Suprapubic skin (tissue), 4 donors: Measurements from ENCODE around the gene AKAP12. TPM values are rescaled to one million over a fixed set of nuclear protein-coding genes. Genes with fewer than 3 reads are reported as not detected.

ENCODE experiments used
- DNase-seq, 2 donors: peaks; one replicate each; pipeline ENCODE4 v3.0.0-alpha.2; 2019; ENCODE audit warnings: low spot score in 2 of 2
- H3K27ac ChIP-seq: fragments of 200-600 bp; sonication (generic); one replicate; pipeline ENCODE4 v1.5.1; 2019
- H3K27me3 ChIP-seq: fragments of 200-600 bp; sonication (generic); one replicate; pipeline ENCODE4 v1.5.1; 2019
- H3K36me3 ChIP-seq: fragments of 200-600 bp; sonication (generic); one replicate; pipeline ENCODE4 v1.5.1; 2019
- H3K4me1 ChIP-seq: fragments of 200-600 bp; sonication (generic); one replicate; pipeline ENCODE4 v1.5.1; 2019
- H3K4me3 ChIP-seq: fragments of 200-600 bp; sonication (generic); one replicate; pipeline ENCODE4 v1.5.1; 2019; ENCODE audit warnings: mild to moderate bottlenecking
- H3K9me3 ChIP-seq: fragments of 200-600 bp; sonication (generic); one replicate; pipeline ENCODE4 v1.5.1; 2019
- CTCF ChIP-seq, 2 donors: fragments of 200-600 bp in 1 of 2; fragments of 450-650 bp in 1 of 2; sonication (generic) in 1 of 2; IDR thresholded peaks; one replicate each; pipeline ENCODE4 v1.5.1; 2016 to 2019; ENCODE audit warnings: antibody characterized with exemption in 2 of 2, mild to moderate bottlenecking in 1 of 2, moderate library complexity in 1 of 2
- EP300 ChIP-seq: sonication (generic); formaldehyde crosslinking; IDR thresholded peaks from one replicate; pipeline ENCODE4 v1.6.1; 2017; ENCODE audit warnings: antibody characterized with exemption
- POLR2A ChIP-seq, 2 donors: fragments of 450-650 bp; IDR thresholded peaks; one replicate each; pipeline ENCODE4 v1.6.1; 2017; ENCODE audit warnings: antibody characterized with exemption in 2 of 2, mild to moderate bottlenecking in 2 of 2, moderate library complexity in 2 of 2
- POLR2AphosphoS5 ChIP-seq, 3 donors: sonication (generic); formaldehyde crosslinking; IDR thresholded peaks; one replicate each; pipeline ENCODE4 v1.6.1; 2017; ENCODE audit warnings: antibody characterized with exemption in 3 of 3
- WGBS: methylation state at CpG from one replicate; pipeline ENCODE4 v1.1.5; 2018; 5-methylcytosine and 5-hydroxymethylcytosine counted together
- total RNA-seq, 4 donors: library from RNA; depleted of rRNA; stranded (reverse); fragments of >200 nt; gene quantifications; one replicate each; pipeline ENCODE4 v1.1.0, GENCODE V29; 2016

Gene AKAP12
- total RNA-seq, 4 donors from 2014 or later, result 7.2 to 20.1 (median 11.9) TPM

DNA sequence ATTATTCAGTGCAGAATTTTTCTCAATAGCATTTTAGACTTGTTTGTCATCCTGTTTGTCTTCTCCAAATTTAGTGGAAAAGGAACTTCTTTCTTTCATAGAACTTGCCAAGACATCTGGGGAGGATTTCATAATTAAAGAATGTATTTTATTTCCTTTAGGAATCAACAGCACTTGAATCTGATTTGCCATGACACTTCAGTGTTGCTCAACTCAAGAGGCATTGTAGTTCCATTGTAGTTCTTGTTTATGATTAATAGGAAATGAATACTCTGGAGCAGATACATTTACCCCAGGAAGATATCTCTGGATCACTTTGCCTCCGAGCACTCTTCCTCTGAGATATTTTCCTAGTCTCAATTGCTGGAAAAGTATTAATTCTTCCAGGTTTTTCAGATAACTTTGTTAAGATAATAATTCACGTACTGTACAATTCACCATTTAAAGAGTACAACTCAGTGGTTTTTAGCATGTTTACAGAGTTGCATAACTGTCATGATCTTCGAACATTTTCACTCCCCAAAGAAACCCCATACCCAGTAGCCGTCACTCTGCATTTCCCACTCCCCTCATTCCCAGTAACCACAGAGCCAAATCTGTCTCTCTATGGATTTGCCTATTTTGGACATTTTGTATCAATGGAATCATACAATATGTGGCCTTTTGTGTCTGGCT is 29.7 kb downstream of the AKAP12 start:
- no peak overlapping the region for H3K4me3 ChIP-seq
- 56% methylated on average over 4 of the region's 4 CpGs for WGBS
- no peaks in the 10 kb centered on the region for H3K4me1 ChIP-seq
- TF ChIP-seq POLR2AphosphoS5 (IDR thresholded peaks at IDR 0.05) (no peak), CTCF (IDR thresholded peaks at IDR 0.05) (no peak), POLR2A (IDR thresholded peaks at IDR 0.05) (no peak), EP300 (no peak)
- no peaks in the 10 kb centered on the region for H3K9me3 ChIP-seq
- H3K36me3 ChIP-seq, result no peaks in the 10 kb centered on the region
- DNase-seq, result no peak
- no peaks in the 10 kb centered on the region for H3K27me3 ChIP-seq
- no peak overlapping the region for H3K27ac ChIP-seq

GRCh38 chr6:151275121-151275520 is 35.4 kb downstream of the AKAP12 start:
- DNase-seq, result no peak
- Histone ChIP-seq H3K9me3 (no peaks in the 10 kb centered on the region), H3K27ac (no peak overlapping the region), H3K36me3 (no peaks in the 10 kb centered on the region), H3K4me1 (no peaks in the 10 kb centered on the region), H3K27me3 (no peaks in the 10 kb centered on the region), H3K4me3 (no peak overlapping the region)
- 93% methylated on average over 6 of the region's 6 CpGs for WGBS
- TF ChIP-seq POLR2A (IDR thresholded peaks at IDR 0.05) (no peak), CTCF (IDR thresholded peaks at IDR 0.05) (no peak), POLR2AphosphoS5 (IDR thresholded peaks at IDR 0.05) (no peak), EP300 (no peak)

GRCh38 chr6:151275566-151275965 is 35.8 kb downstream of the AKAP12 start:
- 85% methylated on average over 4 of the region's 4 CpGs for WGBS
- TF ChIP-seq CTCF (IDR thresholded peaks at IDR 0.05), result no peak
- no peak for TF ChIP-seq POLR2A (IDR thresholded peaks at IDR 0.05)
- TF ChIP-seq EP300, result no peak
- TF ChIP-seq POLR2AphosphoS5 (IDR thresholded peaks at IDR 0.05), result no peak
- H3K27me3 ChIP-seq, result no peaks in the 10 kb centered on the region

DNA sequence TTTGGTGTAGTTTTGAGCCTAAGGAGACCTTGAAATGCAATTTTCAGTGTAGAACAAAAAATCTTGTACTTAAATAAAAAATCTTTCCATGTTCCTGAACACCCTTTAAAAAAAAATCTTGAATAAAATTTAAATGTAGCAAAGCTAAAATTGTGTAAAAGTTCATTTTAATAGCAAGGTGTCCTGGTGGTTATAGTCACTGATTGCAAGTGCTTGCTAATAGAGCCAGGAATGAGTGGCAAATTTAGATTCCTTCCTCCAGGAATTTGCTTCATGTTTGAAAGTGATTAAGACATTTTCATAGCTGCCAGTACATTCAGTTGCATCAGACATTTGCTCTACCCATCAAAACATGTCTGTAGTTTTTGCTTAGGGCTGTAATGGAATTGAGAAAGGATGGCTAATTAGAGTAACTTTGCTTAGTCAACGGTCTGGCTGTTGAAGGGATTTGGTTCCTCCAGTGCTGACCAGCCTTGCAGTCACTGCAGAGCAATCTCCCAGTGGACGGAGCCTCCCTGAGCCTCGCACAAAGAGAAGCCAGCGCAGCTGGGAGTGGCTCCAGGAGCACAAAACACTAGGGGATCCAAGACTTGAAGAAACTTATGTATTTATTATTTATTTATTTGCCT is 36.5 kb downstream of the AKAP12 start:
- Histone ChIP-seq H3K27ac (no peak overlapping the region), H3K27me3 (no peaks in the 10 kb centered on the region), H3K4me3 (no peak overlapping the region), H3K36me3 (no peaks in the 10 kb centered on the region), H3K9me3 (no peaks in the 10 kb centered on the region), H3K4me1 (no peaks in the 10 kb centered on the region)
- DNase-seq, result peak in 1 of 2 donors; percentile 69
- TF ChIP-seq EP300 (no peak), CTCF (IDR thresholded peaks at IDR 0.05) (peak in 1 of 2 donors; percentile 8), POLR2AphosphoS5 (IDR thresholded peaks at IDR 0.05) (peak in 2 of 3 donors; percentile 44 to 68)
- WGBS, result 40% methylated on average over 4 of the region's 4 CpGs

More at GRCh38 chr6:151275566-151275965, 35.8 kb downstream of the AKAP12 start:
- Histone ChIP-seq H3K36me3 (no peaks in the 10 kb centered on the region), H3K27ac (no peak overlapping the region), H3K4me1 (no peaks in the 10 kb centered on the region), H3K4me3 (no peak overlapping the region), H3K9me3 (no peaks in the 10 kb centered on the region)
- DNase-seq, result no peak

- H3K27ac ChIP-seq, result no peak overlapping the region
- H3K36me3 ChIP-seq, result no peaks in the 10 kb centered on the region
- 89% methylated on average over 2 of the region's 2 CpGs for WGBS
- no peak for TF ChIP-seq POLR2A (IDR thresholded peaks at IDR 0.05)
- no peaks in the 10 kb centered on the region for H3K4me1 ChIP-seq
- H3K4me3 ChIP-seq, result no peak overlapping the region
- no peaks in the 10 kb centered on the region for H3K27me3 ChIP-seq
- H3K9me3 ChIP-seq, result no peaks in the 10 kb centered on the region
- no peak for DNase-seq
Observed at GRCh38 chr6:151279891-151280290, 40.1 kb downstream of the AKAP12 start.
